SK-N-SH treated with all-trans-retinoic acid at 6 μM for 48 hours (cell line): ENCODE measurements around the gene LMAN1L.

ENCODE experiments used
- ATAC-seq: fragments of 200-7000 bp; cut with Tn5 transposase; 3 replicates; pipeline ENCODE4 v1.9.1; 2020; ENCODE audit warnings: mild to moderate bottlenecking, moderate library complexity
- ARNTL ChIP-seq: fragments of 450-650 bp; formaldehyde crosslinking; IDR thresholded peaks from 2 replicates; pipeline ENCODE4 v1.5.0; 2020; ENCODE audit warnings: low read depth, mild to moderate bottlenecking, moderate library complexity, borderline replicate concordance
- BACH2 ChIP-seq: fragments of 250-450 bp; sonication (Bioruptor Pico); IDR thresholded peaks from 2 replicates; pipeline ENCODE4 v1.9.0; 2021; ENCODE audit warnings: mild to moderate bottlenecking, borderline replicate concordance
- CREB5 ChIP-seq: fragments of 250-450 bp; sonication (Bioruptor Pico); IDR thresholded peaks from 2 replicates; pipeline ENCODE4 v1.5.1; 2020; ENCODE audit warnings: low read depth, mild to moderate bottlenecking, moderate library complexity
- CSDC2 ChIP-seq: fragments of 250-450 bp; sonication (Bioruptor Pico); IDR thresholded peaks from 2 replicates; pipeline ENCODE4 v1.5.0; 2020; ENCODE audit warnings: mild to moderate bottlenecking, moderate library complexity
- ESRRG ChIP-seq: fragments of 250-450 bp; sonication (Bioruptor Pico); IDR thresholded peaks from 2 replicates; pipeline ENCODE4 v1.6.1; 2021; ENCODE audit warnings: mild to moderate bottlenecking
- GLIS3 ChIP-seq: fragments of 250-450 bp; sonication (Bioruptor Pico); IDR thresholded peaks from 2 replicates; pipeline ENCODE4 v1.5.0; 2020; ENCODE audit warnings: mild to moderate bottlenecking, moderate library complexity
- ISL1 ChIP-seq: fragments of 250-450 bp; sonication (Bioruptor Pico); IDR thresholded peaks from 2 replicates; pipeline ENCODE4 v2.1.2; 2022; ENCODE audit warnings: mild to moderate bottlenecking, moderate library complexity
- OSR1 ChIP-seq: fragments of 250-450 bp; sonication (Bioruptor Pico); IDR thresholded peaks from 2 replicates; pipeline ENCODE4 v1.8.0; 2022; ENCODE audit warnings: moderate library complexity, mild to moderate bottlenecking, inconsistent platforms
- RARB ChIP-seq: fragments of 250-450 bp; sonication (Bioruptor Pico); IDR thresholded peaks from 2 replicates; pipeline ENCODE4 v1.8.0; 2021; ENCODE audit warnings: mild to moderate bottlenecking, moderate library complexity
- SNAI2 ChIP-seq: fragments of 250-450 bp; sonication (Bioruptor Pico); IDR thresholded peaks from 2 replicates; pipeline ENCODE4 v1.5.0; 2020; ENCODE audit warnings: mild to moderate bottlenecking, moderate library complexity
- TCF4 ChIP-seq: fragments of 250-450 bp; sonication (Bioruptor Pico); IDR thresholded peaks from 2 replicates; pipeline ENCODE4 v1.8.0; 2021; ENCODE audit warnings: mild to moderate bottlenecking, moderate library complexity, borderline replicate concordance
- TOX ChIP-seq: fragments of 250-450 bp; sonication (Bioruptor Pico); IDR thresholded peaks from 2 replicates; pipeline ENCODE4 v1.8.0; 2021; ENCODE audit warnings: mild to moderate bottlenecking, moderate library complexity, borderline replicate concordance
- ZC3H10 ChIP-seq: fragments of 250-450 bp; sonication (Bioruptor Pico); IDR thresholded peaks from 2 replicates; pipeline ENCODE4 v1.5.1; 2021; ENCODE audit warnings: mild to moderate bottlenecking, moderate library complexity
- ZFP3 ChIP-seq: fragments of 250-450 bp; sonication (Bioruptor Pico); IDR thresholded peaks from 2 replicates; pipeline ENCODE4 v1.5.0; 2020; ENCODE audit warnings: mild to moderate bottlenecking, moderate library complexity
- ZFP30 ChIP-seq: fragments of 450-650 bp; formaldehyde crosslinking; IDR thresholded peaks from 2 replicates; pipeline ENCODE4 v1.5.0; 2022; ENCODE audit warnings: mild to moderate bottlenecking, moderate library complexity
- ZNF565 ChIP-seq: fragments of 450-650 bp; formaldehyde crosslinking; conservative IDR thresholded peaks from 2 replicates; pipeline ENCODE4 v1.5.0; 2020; ENCODE audit warnings: low read depth, mild to moderate bottlenecking, moderate library complexity
- ZNF70 ChIP-seq: fragments of 450-650 bp; formaldehyde crosslinking; IDR thresholded peaks from 2 replicates; pipeline ENCODE4 v1.5.0; 2020; ENCODE audit warnings: mild to moderate bottlenecking, moderate library complexity
- ZNF8 ChIP-seq: fragments of 450-650 bp; formaldehyde crosslinking; IDR thresholded peaks from 2 replicates; pipeline ENCODE4 v1.5.0; 2020; ENCODE audit warnings: mild to moderate bottlenecking, moderate library complexity
- TF ChIP-seq, protein P1 (sequence below): fragments of 250-450 bp; sonication (Bioruptor Pico); IDR thresholded peaks from 2 replicates; pipeline ENCODE4 v1.8.0; 2021; ENCODE audit warnings: low read depth, mild to moderate bottlenecking, moderate library complexity, borderline replicate concordance
- TF ChIP-seq, protein P2 (sequence below): fragments of 250-450 bp; sonication (Bioruptor Pico); IDR thresholded peaks from 2 replicates; pipeline ENCODE4 v1.5.1; 2021; ENCODE audit warnings: mild to moderate bottlenecking, moderate library complexity
- TF ChIP-seq, protein P3 (sequence below): fragments of 250-450 bp; sonication (Bioruptor Pico); IDR thresholded peaks from 2 replicates; pipeline ENCODE4 v1.5.0; 2020; ENCODE audit warnings: mild to moderate bottlenecking, moderate library complexity

The LMAN1L gene

DNA sequence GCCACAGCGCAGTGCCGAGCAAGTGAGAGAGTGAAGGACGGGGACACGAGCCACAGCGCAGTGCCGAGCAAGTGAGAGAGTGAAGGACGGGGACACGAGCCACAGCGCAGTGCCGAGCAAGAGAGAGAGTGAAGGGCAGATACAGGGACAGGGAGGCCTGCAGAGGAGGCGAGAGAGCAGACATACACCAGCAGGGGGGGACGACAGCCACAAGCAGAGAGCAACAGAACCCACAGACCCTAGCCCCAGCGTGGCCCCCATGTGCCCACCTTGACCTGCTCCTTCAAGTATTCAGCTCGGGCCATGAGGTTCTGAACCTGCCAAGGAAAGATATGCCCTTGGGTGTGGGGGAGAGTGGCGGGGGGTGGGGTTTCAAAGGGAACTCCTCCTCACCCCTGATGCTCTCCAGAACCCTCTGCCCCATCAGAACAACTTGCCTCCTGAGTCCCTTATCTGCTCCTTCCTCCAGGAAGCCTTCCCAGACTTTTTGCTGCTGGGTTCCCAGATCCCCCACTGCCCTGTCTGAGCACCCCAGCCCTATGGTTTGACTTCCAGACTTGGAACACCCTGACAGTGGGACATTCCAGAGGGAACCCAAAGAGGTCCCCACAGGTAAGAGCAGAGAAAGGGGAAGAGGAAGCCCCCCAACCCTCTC is 25.0 kb downstream of the LMAN1L start:
- ATAC-seq, result no peak
- TF ChIP-seq TCF4 (CRISPR knock-in tag) (no peak), ZNF8 (CRISPR knock-in tag) (no peak), ESRRG (CRISPR knock-in tag) (no peak), ZNF70 (CRISPR knock-in tag) (no peak), RARB (CRISPR knock-in tag) (no peak)
- TF ChIP-seq, protein P1, sequence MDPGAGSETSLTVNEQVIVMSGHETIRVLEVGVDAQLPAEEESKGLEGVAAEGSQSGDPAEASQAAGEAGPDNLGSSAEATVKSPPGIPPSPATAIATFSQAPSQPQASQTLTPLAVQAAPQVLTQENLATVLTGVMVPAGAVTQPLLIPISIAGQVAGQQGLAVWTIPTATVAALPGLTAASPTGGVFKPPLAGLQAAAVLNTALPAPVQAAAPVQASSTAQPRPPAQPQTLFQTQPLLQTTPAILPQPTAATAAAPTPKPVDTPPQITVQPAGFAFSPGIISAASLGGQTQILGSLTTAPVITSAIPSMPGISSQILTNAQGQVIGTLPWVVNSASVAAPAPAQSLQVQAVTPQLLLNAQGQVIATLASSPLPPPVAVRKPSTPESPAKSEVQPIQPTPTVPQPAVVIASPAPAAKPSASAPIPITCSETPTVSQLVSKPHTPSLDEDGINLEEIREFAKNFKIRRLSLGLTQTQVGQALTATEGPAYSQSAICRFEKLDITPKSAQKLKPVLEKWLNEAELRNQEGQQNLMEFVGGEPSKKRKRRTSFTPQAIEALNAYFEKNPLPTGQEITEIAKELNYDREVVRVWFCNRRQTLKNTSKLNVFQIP (CRISPR knock-in tag), result no peak

GRCh38 chr15:74838137-74838516 is 25.5 kb downstream of the LMAN1L start:
- TF ChIP-seq ZFP3 (CRISPR knock-in tag) (no peak), TOX (CRISPR knock-in tag) (no peak), CREB5 (CRISPR knock-in tag) (no peak), CSDC2 (no peak), GLIS3 (CRISPR knock-in tag) (no peak), OSR1 (CRISPR knock-in tag) (no peak), ZNF565 (CRISPR knock-in tag) (no peak), ZC3H10 (CRISPR knock-in tag) (no peak), ESRRG (CRISPR knock-in tag) (no peak), ISL1 (CRISPR knock-in tag) (no peak), ARNTL (CRISPR knock-in tag) (no peak), SNAI2 (CRISPR knock-in tag) (no peak), RARB (CRISPR knock-in tag) (no peak), BACH2 (CRISPR knock-in tag) (no peak), ZNF8 (CRISPR knock-in tag) (no peak), ZFP30 (CRISPR knock-in tag) (no peak)
- TF ChIP-seq, protein P1 (CRISPR knock-in tag), result no peak
- TF ChIP-seq, protein P2, sequence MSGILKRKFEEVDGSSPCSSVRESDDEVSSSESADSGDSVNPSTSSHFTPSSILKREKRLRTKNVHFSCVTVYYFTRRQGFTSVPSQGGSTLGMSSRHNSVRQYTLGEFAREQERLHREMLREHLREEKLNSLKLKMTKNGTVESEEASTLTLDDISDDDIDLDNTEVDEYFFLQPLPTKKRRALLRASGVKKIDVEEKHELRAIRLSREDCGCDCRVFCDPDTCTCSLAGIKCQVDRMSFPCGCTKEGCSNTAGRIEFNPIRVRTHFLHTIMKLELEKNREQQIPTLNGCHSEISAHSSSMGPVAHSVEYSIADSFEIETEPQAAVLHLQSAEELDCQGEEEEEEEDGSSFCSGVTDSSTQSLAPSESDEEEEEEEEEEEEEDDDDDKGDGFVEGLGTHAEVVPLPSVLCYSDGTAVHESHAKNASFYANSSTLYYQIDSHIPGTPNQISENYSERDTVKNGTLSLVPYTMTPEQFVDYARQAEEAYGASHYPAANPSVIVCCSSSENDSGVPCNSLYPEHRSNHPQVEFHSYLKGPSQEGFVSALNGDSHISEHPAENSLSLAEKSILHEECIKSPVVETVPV (CRISPR knock-in tag), result no peak
- no peak for ATAC-seq

- no peak for ATAC-seq
- TF ChIP-seq ISL1 (CRISPR knock-in tag), result no peak
- no peak for TF ChIP-seq ZNF565 (CRISPR knock-in tag)
- TF ChIP-seq TOX (CRISPR knock-in tag), result no peak
- TF ChIP-seq CREB5 (CRISPR knock-in tag), result no peak
- TF ChIP-seq ARNTL (CRISPR knock-in tag), result no peak
- TF ChIP-seq, protein P1 (CRISPR knock-in tag), result no peak
- TF ChIP-seq ESRRG (CRISPR knock-in tag), result no peak
- TF ChIP-seq OSR1 (CRISPR knock-in tag), result no peak
- TF ChIP-seq, protein P3, sequence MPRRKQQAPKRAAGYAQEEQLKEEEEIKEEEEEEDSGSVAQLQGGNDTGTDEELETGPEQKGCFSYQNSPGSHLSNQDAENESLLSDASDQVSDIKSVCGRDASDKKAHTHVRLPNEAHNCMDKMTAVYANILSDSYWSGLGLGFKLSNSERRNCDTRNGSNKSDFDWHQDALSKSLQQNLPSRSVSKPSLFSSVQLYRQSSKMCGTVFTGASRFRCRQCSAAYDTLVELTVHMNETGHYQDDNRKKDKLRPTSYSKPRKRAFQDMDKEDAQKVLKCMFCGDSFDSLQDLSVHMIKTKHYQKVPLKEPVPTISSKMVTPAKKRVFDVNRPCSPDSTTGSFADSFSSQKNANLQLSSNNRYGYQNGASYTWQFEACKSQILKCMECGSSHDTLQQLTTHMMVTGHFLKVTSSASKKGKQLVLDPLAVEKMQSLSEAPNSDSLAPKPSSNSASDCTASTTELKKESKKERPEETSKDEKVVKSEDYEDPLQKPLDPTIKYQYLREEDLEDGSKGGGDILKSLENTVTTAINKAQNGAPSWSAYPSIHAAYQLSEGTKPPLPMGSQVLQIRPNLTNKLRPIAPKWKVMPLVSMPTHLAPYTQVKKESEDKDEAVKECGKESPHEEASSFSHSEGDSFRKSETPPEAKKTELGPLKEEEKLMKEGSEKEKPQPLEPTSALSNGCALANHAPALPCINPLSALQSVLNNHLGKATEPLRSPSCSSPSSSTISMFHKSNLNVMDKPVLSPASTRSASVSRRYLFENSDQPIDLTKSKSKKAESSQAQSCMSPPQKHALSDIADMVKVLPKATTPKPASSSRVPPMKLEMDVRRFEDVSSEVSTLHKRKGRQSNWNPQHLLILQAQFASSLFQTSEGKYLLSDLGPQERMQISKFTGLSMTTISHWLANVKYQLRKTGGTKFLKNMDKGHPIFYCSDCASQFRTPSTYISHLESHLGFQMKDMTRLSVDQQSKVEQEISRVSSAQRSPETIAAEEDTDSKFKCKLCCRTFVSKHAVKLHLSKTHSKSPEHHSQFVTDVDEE, result no peak
- no peak for TF ChIP-seq GLIS3 (CRISPR knock-in tag)
- TF ChIP-seq ZNF70 (CRISPR knock-in tag), result no peak
- no peak for TF ChIP-seq ZNF8 (CRISPR knock-in tag)
- TF ChIP-seq SNAI2 (CRISPR knock-in tag), result no peak
- no peak for TF ChIP-seq BACH2 (CRISPR knock-in tag)
These were observed 26.3 kb downstream of the LMAN1L start for GRCh38 chr15:74838746-74839525.
